ENCODE data around the gene BST1.

DNA sequence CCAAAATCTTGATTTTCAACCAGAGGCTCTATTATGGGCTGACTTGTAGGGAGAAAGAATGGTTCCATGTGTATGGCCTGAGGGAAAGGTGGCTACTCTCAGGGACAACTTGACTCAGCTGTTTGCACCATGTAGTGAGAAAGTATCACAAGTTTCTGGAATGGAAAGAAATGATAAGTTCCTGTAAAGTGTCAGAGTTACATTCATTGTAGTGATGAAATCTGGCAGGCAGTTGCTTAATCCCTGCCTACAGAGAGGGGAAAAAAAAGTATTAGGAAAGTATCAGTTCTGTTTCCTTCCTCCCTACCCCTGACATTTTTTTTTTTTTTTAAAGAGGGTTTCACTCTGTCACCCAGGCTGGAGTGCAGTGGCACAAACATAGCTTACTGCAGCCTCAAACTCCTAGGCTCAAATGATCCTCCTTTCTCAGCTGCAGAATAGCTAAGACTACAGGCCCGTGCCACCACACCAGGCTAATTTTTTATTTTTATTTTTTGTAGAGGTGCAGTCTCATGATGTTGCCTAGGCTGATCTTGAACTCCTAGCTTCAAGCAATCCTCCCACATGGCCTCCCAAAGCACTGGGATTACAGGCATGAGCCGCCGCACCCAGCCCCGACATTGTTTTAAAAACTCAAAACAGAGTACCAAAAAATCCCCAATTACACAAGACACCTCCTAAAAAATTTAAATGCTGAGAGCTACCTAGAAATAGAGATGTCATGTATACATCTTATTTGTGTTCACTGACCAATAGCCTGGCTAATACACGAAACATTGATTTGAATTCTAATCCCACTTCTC is 42.9 kb upstream of the BST1 start:
- TF ChIP-seq, protein P1, sequence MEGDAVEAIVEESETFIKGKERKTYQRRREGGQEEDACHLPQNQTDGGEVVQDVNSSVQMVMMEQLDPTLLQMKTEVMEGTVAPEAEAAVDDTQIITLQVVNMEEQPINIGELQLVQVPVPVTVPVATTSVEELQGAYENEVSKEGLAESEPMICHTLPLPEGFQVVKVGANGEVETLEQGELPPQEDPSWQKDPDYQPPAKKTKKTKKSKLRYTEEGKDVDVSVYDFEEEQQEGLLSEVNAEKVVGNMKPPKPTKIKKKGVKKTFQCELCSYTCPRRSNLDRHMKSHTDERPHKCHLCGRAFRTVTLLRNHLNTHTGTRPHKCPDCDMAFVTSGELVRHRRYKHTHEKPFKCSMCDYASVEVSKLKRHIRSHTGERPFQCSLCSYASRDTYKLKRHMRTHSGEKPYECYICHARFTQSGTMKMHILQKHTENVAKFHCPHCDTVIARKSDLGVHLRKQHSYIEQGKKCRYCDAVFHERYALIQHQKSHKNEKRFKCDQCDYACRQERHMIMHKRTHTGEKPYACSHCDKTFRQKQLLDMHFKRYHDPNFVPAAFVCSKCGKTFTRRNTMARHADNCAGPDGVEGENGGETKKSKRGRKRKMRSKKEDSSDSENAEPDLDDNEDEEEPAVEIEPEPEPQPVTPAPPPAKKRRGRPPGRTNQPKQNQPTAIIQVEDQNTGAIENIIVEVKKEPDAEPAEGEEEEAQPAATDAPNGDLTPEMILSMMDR (IDR thresholded peaks at IDR 0.05; ENCODE audit: extremely low read depth in 1 of 2, insufficient read depth in 1 of 2, low read depth in 1 of 2, low read length in 2 of 2) = no peak
- TF ChIP-seq POLR2AphosphoS5 (IDR thresholded peaks at IDR 0.05; ENCODE audit: insufficient read depth, low read depth, low read length) (no peak), POLR2A (IDR thresholded peaks at IDR 0.05; ENCODE audit: low read depth, low read length) (no peak), GATA2 (IDR thresholded peaks at IDR 0.05; ENCODE audit: insufficient read depth, insufficient read length, low read depth, low read length) (no peak), FOS (IDR thresholded peaks at IDR 0.05; ENCODE audit: borderline replicate concordance, insufficient read depth, low read length) (no peak), JUN (IDR thresholded peaks at IDR 0.05; ENCODE audit: borderline replicate concordance, insufficient read depth, insufficient read length, low read depth) (no peak)
- TF ChIP-seq, protein P2, sequence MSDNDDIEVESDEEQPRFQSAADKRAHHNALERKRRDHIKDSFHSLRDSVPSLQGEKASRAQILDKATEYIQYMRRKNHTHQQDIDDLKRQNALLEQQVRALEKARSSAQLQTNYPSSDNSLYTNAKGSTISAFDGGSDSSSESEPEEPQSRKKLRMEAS (IDR thresholded peaks at IDR 0.05; ENCODE audit: insufficient read depth, insufficient read length) = no peak
